Measurements from ENCODE around the gene CATSPER3.

DNA sequence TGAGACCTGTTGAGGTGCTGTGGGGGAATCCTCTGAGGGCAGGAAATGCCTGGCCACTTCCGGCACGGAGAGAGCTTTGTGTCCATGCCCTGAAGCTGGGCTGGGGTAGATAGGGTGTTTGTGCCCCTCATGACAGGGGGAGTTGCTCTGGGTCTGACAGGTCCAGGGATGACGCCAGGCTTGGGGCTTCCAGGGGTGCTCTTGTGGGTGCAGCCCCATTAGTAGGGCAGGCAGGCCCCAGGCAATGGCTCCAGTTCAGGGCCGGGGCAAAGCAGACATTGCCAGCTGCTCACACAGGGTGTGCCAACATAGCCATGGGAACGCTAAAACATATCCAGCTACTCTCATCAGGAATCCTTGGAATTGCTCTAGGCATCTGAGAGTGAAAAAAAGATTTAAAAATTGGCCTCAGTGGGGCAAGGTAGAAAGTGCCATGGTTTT, 45.3 kb downstream of the CATSPER3 start:
- no peak for TF ChIP-seq EZH2 (IDR thresholded peaks at IDR 0.05)
- TF ChIP-seq POLR2AphosphoS5 (IDR thresholded peaks at IDR 0.05; ENCODE audit: borderline replicate concordance, low read depth, low read length), result no peak
- TF ChIP-seq FOXP2 (optimal IDR thresholded peaks at IDR 0.05; ENCODE audit: control extremely low read depth, extremely low read length, insufficient read depth), result no peak
